Neural cell (in vitro differentiated cells): ENCODE measurements around the gene NFU1. TPM values are rescaled to one million over a fixed set of nuclear protein-coding genes. Genes with fewer than 3 reads are reported as not detected.

ENCODE experiments used
- H2AFZ ChIP-seq: fragments of 200-600, 300-800 bp; sonication (generic), shearing (Covaris generic); 2 replicates; pipeline ENCODE4 v1.6.0; 2014; ENCODE audit warnings: low read depth, mild to moderate bottlenecking, antibody characterized with exemption, low read length, moderate library complexity
- H3F3A ChIP-seq: fragments of 200-600 bp; shearing (Covaris generic); 2 replicates; pipeline ENCODE4 v1.6.1; 2016; ENCODE audit warnings: mild to moderate bottlenecking, moderate library complexity, mixed read lengths, antibody characterized with exemption, low read length; ENCODE audit not compliant: insufficient read depth, poor library complexity, severe bottlenecking
- H3K27ac ChIP-seq: fragments of 200-600, 300-800 bp; sonication (generic), shearing (Covaris generic); 2 replicates; pipeline ENCODE4 v1.5.1; 2014; ENCODE audit warnings: mild to moderate bottlenecking, low read length, moderate library complexity
- H3K27me3 ChIP-seq: fragments of 300-800, 200-600 bp; sonication (generic), shearing (Covaris generic); 2 replicates; pipeline ENCODE4 v1.6.0; 2014; ENCODE audit warnings: mild to moderate bottlenecking, low read depth, low read length, moderate library complexity; ENCODE audit not compliant: insufficient read depth
- H3K36me3 ChIP-seq: fragments of 300-800, 200-600 bp; sonication (generic), shearing (Covaris generic); 2 replicates; pipeline ENCODE4 v1.5.1; 2014; ENCODE audit warnings: mild to moderate bottlenecking, antibody characterized with exemption, low read length, moderate library complexity; ENCODE audit not compliant: insufficient read depth
- H3K4me2 ChIP-seq: fragments of 300-800, 200-600 bp; sonication (generic), shearing (Covaris generic); 2 replicates; pipeline ENCODE4 v1.6.0; 2014; ENCODE audit warnings: mild to moderate bottlenecking, low read length
- H3K4me3 ChIP-seq: fragments of 300-800, 200-600 bp; sonication (generic), shearing (Covaris generic); 2 replicates; pipeline ENCODE4 v1.5.1; 2014; ENCODE audit warnings: mild to moderate bottlenecking, low read length, moderate library complexity
- H3K79me2 ChIP-seq: fragments of 200-600 bp; shearing (Covaris generic); replicated peaks from 2 replicates; pipeline ENCODE4 v1.6.0; 2014; ENCODE audit warnings: mild to moderate bottlenecking, low read length, moderate library complexity; ENCODE audit not compliant: insufficient read depth
- H3K9ac ChIP-seq: fragments of 300-800, 200-600 bp; sonication (generic), shearing (Covaris generic); 2 replicates; pipeline ENCODE4 v1.6.1; 2016; ENCODE audit warnings: mild to moderate bottlenecking, low read length, mixed read lengths
- H3K9me2 ChIP-seq: fragments of 200-600 bp; shearing (Covaris generic); 2 replicates; pipeline ENCODE4 v1.6.1; 2016; ENCODE audit warnings: mild to moderate bottlenecking, low read length, mixed read lengths; ENCODE audit not compliant: insufficient read depth
- H3K9me3 ChIP-seq: fragments of 200-600, 300-800 bp; sonication (generic), shearing (Covaris generic); 2 replicates; pipeline ENCODE4 v1.6.1; 2016; ENCODE audit warnings: mild to moderate bottlenecking, mixed run types, low read length, moderate library complexity, mixed read lengths
- H4K20me1 ChIP-seq: fragments of 200-600 bp; shearing (Covaris generic); 2 replicates; pipeline ENCODE4 v1.6.1; 2016; ENCODE audit warnings: mild to moderate bottlenecking, mixed run types; ENCODE audit not compliant: insufficient read depth
- EP300 ChIP-seq: fragments of 450-650 bp; conservative IDR thresholded peaks from 2 replicates; pipeline ENCODE4 v1.6.1; 2014; ENCODE audit warnings: antibody characterized with exemption, mild to moderate bottlenecking, moderate library complexity; ENCODE audit not compliant: poor library complexity, severe bottlenecking
- EZH2 ChIP-seq: fragments of 200-600, 300-800 bp; shearing (Covaris generic), sonication (generic); IDR thresholded peaks from 2 replicates; pipeline ENCODE4 v1.6.1; 2014; ENCODE audit warnings: antibody characterized with exemption, low read length, borderline replicate concordance, mild to moderate bottlenecking; ENCODE audit not compliant: insufficient read depth, poor library complexity, severe bottlenecking
- MXI1 ChIP-seq: fragments of 450-650 bp; conservative IDR thresholded peaks from 2 replicates; pipeline ENCODE4 v1.6.1; 2014; ENCODE audit warnings: antibody characterized with exemption, mild to moderate bottlenecking; ENCODE audit not compliant: poor library complexity, severe bottlenecking
- POLR2AphosphoS5 ChIP-seq: IDR thresholded peaks from 2 replicates; pipeline ENCODE4 v1.6.1; 2012
- RAD21 ChIP-seq: fragments of 450-650 bp; conservative IDR thresholded peaks from 2 replicates; pipeline ENCODE4 v1.6.1; 2014; ENCODE audit warnings: antibody characterized with exemption, mild to moderate bottlenecking, moderate library complexity
- SMC3 ChIP-seq: fragments of 450-650 bp; conservative IDR thresholded peaks from 2 replicates; pipeline ENCODE4 v1.6.1; 2014; ENCODE audit warnings: antibody characterized with exemption, mild to moderate bottlenecking, moderate library complexity; ENCODE audit not compliant: poor library complexity
- TAF1 ChIP-seq: IDR thresholded peaks from 2 replicates; pipeline ENCODE4 v1.6.1; 2012; ENCODE audit warnings: low read depth
- polyA minus RNA-seq: library from RNA; depleted of rRNA, polyadenylated mRNA; stranded (reverse); fragments of >200 nt; gene quantifications from 2 replicates; pipeline ENCODE4 v1.2.3, GENCODE V29; 2014
- polyA plus RNA-seq: library from polyadenylated mRNA; depleted of rRNA; stranded (reverse); fragments of >200 nt; gene quantifications from 2 replicates; pipeline ENCODE4 v1.2.3, GENCODE V29; 2014
- TF ChIP-seq, protein P1 (sequence below): IDR thresholded peaks from 2 replicates; pipeline ENCODE4 v1.6.1; 2012; ENCODE audit warnings: borderline replicate concordance
- TF ChIP-seq, protein P2 (sequence below): fragments of 450-650 bp; IDR thresholded peaks from 2 replicates; pipeline ENCODE4 v1.5.1; 2014; ENCODE audit warnings: antibody characterized with exemption, mild to moderate bottlenecking, moderate library complexity; ENCODE audit not compliant: poor library complexity, severe bottlenecking

The NFU1 gene
- polyA plus RNA-seq (101 and 116 TPM in 2 replicates), polyA minus RNA-seq (48.0 and 50.7 TPM in 2 replicates)

DNA sequence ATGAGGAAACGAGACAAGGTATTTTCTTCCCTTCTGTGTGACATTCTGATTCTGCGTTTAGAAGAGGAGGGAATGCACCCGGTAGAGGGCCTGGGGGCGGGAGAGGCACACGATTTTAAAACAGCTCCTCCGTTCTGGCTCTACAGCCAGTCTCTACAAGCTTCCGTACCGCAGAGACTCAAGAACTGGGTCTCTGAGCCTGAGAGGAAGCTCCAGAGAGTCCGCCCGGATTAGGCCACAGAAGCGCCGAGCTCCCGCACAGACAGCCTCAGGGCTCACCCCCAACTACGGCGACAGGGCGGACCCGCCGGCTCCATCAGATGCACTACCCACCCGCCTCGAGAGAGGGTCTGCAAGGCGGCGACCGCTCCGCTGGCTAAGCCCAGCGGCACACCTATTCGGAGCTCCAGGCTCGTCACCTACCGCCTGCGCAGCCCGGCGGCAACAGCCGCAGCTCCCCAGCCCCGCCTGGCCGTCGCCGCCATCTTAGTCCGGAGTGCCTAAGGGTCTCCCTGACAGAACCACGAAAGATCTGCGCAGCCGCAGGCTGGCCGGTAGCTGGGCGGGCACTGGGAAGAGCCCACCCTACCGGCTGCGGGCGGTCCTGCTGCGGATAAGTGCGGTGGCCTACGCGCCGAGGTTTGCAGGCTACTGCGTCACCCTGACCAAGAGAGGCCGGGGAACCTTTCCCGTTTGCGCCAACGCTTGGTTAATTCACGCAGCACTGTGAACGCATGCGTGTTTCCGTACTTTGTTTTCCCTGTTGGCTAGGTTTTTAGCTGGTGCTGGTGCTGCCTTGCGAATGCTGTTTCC, at the start of gene NFU1:
Gene NFU1 (minus strand): TSS at position 498 of the 813 bp plus-strand sequence. CDS start 13 bp downstream, at position 485.
- Histone ChIP-seq H3K27ac (peak within 1 kb of the TSS; percentile 97), H2AFZ (peak within 1 kb of the TSS; percentile 78), H4K20me1 (no peaks in the 10 kb centered on the region), H3K9me3 (no peaks in the 10 kb centered on the region), H3K36me3 (no peaks in the 10 kb centered on the region), H3K9me2 (no peaks in the 10 kb centered on the region), H3K9ac (peak within 1 kb of the TSS; percentile 95), H3K79me2 (peaks cover 20% of the 10 kb centered on the region), H3F3A (peaks cover 9% of the 10 kb centered on the region), H3K4me3 (peak within 1 kb of the TSS; percentile 96), H3K4me2 (peak within 1 kb of the TSS; percentile 78), H3K27me3 (no peaks in the 10 kb centered on the region)
- peak; percentile 24 for TF ChIP-seq EP300
- TF ChIP-seq RAD21 = peak; percentile 32
- peak; percentile 95 for TF ChIP-seq TAF1
- TF ChIP-seq, protein P1, sequence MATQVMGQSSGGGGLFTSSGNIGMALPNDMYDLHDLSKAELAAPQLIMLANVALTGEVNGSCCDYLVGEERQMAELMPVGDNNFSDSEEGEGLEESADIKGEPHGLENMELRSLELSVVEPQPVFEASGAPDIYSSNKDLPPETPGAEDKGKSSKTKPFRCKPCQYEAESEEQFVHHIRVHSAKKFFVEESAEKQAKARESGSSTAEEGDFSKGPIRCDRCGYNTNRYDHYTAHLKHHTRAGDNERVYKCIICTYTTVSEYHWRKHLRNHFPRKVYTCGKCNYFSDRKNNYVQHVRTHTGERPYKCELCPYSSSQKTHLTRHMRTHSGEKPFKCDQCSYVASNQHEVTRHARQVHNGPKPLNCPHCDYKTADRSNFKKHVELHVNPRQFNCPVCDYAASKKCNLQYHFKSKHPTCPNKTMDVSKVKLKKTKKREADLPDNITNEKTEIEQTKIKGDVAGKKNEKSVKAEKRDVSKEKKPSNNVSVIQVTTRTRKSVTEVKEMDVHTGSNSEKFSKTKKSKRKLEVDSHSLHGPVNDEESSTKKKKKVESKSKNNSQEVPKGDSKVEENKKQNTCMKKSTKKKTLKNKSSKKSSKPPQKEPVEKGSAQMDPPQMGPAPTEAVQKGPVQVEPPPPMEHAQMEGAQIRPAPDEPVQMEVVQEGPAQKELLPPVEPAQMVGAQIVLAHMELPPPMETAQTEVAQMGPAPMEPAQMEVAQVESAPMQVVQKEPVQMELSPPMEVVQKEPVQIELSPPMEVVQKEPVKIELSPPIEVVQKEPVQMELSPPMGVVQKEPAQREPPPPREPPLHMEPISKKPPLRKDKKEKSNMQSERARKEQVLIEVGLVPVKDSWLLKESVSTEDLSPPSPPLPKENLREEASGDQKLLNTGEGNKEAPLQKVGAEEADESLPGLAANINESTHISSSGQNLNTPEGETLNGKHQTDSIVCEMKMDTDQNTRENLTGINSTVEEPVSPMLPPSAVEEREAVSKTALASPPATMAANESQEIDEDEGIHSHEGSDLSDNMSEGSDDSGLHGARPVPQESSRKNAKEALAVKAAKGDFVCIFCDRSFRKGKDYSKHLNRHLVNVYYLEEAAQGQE = peak; percentile 95
- TF ChIP-seq SMC3 = peak; percentile 43
- no peak for TF ChIP-seq EZH2
- TF ChIP-seq, protein P2, sequence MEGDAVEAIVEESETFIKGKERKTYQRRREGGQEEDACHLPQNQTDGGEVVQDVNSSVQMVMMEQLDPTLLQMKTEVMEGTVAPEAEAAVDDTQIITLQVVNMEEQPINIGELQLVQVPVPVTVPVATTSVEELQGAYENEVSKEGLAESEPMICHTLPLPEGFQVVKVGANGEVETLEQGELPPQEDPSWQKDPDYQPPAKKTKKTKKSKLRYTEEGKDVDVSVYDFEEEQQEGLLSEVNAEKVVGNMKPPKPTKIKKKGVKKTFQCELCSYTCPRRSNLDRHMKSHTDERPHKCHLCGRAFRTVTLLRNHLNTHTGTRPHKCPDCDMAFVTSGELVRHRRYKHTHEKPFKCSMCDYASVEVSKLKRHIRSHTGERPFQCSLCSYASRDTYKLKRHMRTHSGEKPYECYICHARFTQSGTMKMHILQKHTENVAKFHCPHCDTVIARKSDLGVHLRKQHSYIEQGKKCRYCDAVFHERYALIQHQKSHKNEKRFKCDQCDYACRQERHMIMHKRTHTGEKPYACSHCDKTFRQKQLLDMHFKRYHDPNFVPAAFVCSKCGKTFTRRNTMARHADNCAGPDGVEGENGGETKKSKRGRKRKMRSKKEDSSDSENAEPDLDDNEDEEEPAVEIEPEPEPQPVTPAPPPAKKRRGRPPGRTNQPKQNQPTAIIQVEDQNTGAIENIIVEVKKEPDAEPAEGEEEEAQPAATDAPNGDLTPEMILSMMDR = peak; percentile 90
- peak; percentile 69 for TF ChIP-seq MXI1
- TF ChIP-seq POLR2AphosphoS5 = peak; percentile 92

DNA sequence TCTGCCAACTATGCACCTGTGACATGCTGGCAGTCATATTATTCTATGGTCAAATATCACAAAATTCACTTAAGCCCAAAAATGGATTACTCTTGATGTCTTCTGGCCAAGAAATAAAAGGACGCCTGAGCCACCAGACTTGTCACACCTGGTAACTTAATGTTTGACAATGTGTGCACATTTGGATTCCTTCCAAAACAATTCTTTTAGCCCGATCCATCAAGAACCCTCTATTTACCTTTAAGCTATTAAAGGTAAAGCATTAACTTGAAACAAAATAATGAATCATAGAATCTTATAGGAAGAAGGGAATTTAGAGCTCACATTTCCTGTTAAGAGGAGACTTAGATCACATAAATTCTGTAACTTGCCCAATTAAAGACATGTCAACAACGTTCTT, 46.5 kb upstream of the NFU1 start:
- Histone ChIP-seq H3K36me3 (no peaks in the 10 kb centered on the region), H3K9ac (no peak overlapping the region), H3K27ac (no peak overlapping the region), H2AFZ (no peak overlapping the region), H3K4me2 (no peak overlapping the region), H3F3A (no peaks in the 10 kb centered on the region), H3K9me2 (no peaks in the 10 kb centered on the region), H3K4me3 (no peak overlapping the region), H3K9me3 (no peaks in the 10 kb centered on the region), H3K27me3 (no peaks in the 10 kb centered on the region), H4K20me1 (no peaks in the 10 kb centered on the region), H3K79me2 (no peaks in the 10 kb centered on the region)
- no peak for TF ChIP-seq TAF1
- TF ChIP-seq, protein P2 = no peak
- no peak for TF ChIP-seq MXI1
- TF ChIP-seq POLR2AphosphoS5 = no peak
- TF ChIP-seq SMC3 = no peak
- no peak for TF ChIP-seq EP300
- TF ChIP-seq, protein P1 = no peak
- no peak for TF ChIP-seq EZH2
